ENCODE measurements around the gene DPYD.

The DPYD gene

GRCh38 chr1:97770376-97770775 lies 150.5 kb downstream of the DPYD start:
- DNase-seq (ENCODE audit: low spot score): no peak
- no peak for ATAC-seq (ENCODE audit: low read depth)
- H3K4me1 ChIP-seq (ENCODE audit: insufficient read depth, poor library complexity, severe bottlenecking): no peaks in the 10 kb centered on the region
- no peak for TF ChIP-seq CTCF (IDR thresholded peaks at IDR 0.05; ENCODE audit: poor library complexity, severe bottlenecking)
- H3K4me3 ChIP-seq (ENCODE audit: severe bottlenecking): no peak overlapping the region
- no peaks in the 10 kb centered on the region for H3K9me3 ChIP-seq (ENCODE audit: severe bottlenecking)
- H3K27ac ChIP-seq (ENCODE audit: poor library complexity, severe bottlenecking): no peak overlapping the region
- no peaks in the 10 kb centered on the region for H3K36me3 ChIP-seq (ENCODE audit: low read depth)
- H3K27me3 ChIP-seq (ENCODE audit: insufficient read depth, poor library complexity, severe bottlenecking): no peaks in the 10 kb centered on the region

- H3K4me3 ChIP-seq (ENCODE audit: severe bottlenecking): no peak overlapping the region
- H3K36me3 ChIP-seq (ENCODE audit: low read depth): no peaks in the 10 kb centered on the region
- ATAC-seq (ENCODE audit: low read depth) (no peak), DNase-seq (ENCODE audit: low spot score) (no peak)
- H3K9me3 ChIP-seq (ENCODE audit: severe bottlenecking): no peaks in the 10 kb centered on the region
- H3K4me1 ChIP-seq (ENCODE audit: insufficient read depth, poor library complexity, severe bottlenecking): no peaks in the 10 kb centered on the region
- no peak for TF ChIP-seq CTCF (IDR thresholded peaks at IDR 0.05; ENCODE audit: poor library complexity, severe bottlenecking)
- no peaks in the 10 kb centered on the region for H3K27me3 ChIP-seq (ENCODE audit: insufficient read depth, poor library complexity, severe bottlenecking)
- no peak overlapping the region for H3K27ac ChIP-seq (ENCODE audit: poor library complexity, severe bottlenecking)
Observed at GRCh38 chr1:97767381-97767780, 153.5 kb downstream of the DPYD start.

GRCh38 chr1:97764991-97765390 lies 155.8 kb downstream of the DPYD start:
- TF ChIP-seq CTCF (IDR thresholded peaks at IDR 0.05; ENCODE audit: poor library complexity, severe bottlenecking): no peak
- no peak overlapping the region for H3K27ac ChIP-seq (ENCODE audit: poor library complexity, severe bottlenecking)
- ATAC-seq (ENCODE audit: low read depth): no peak
- no peaks in the 10 kb centered on the region for H3K36me3 ChIP-seq (ENCODE audit: low read depth)
- H3K4me1 ChIP-seq (ENCODE audit: insufficient read depth, poor library complexity, severe bottlenecking): no peaks in the 10 kb centered on the region
- H3K4me3 ChIP-seq (ENCODE audit: severe bottlenecking): no peak overlapping the region
- no peak for DNase-seq (ENCODE audit: low spot score)
- no peaks in the 10 kb centered on the region for H3K27me3 ChIP-seq (ENCODE audit: insufficient read depth, poor library complexity, severe bottlenecking)
- no peaks in the 10 kb centered on the region for H3K9me3 ChIP-seq (ENCODE audit: severe bottlenecking)

GRCh38 chr1:97761637-97762036 lies 159.2 kb downstream of the DPYD start:
- H3K36me3 ChIP-seq (ENCODE audit: low read depth): no peaks in the 10 kb centered on the region
- no peaks in the 10 kb centered on the region for H3K4me1 ChIP-seq (ENCODE audit: insufficient read depth, poor library complexity, severe bottlenecking)
- no peak for DNase-seq (ENCODE audit: low spot score)
- H3K27me3 ChIP-seq (ENCODE audit: insufficient read depth, poor library complexity, severe bottlenecking): no peaks in the 10 kb centered on the region
- TF ChIP-seq CTCF (IDR thresholded peaks at IDR 0.05; ENCODE audit: poor library complexity, severe bottlenecking): no peak
- no peaks in the 10 kb centered on the region for H3K9me3 ChIP-seq (ENCODE audit: severe bottlenecking)
- H3K27ac ChIP-seq (ENCODE audit: poor library complexity, severe bottlenecking): no peak overlapping the region
- ATAC-seq (ENCODE audit: low read depth): no peak
- no peak overlapping the region for H3K4me3 ChIP-seq (ENCODE audit: severe bottlenecking)

- no peak overlapping the region for H3K27ac ChIP-seq (ENCODE audit: poor library complexity, severe bottlenecking)
- no peaks in the 10 kb centered on the region for H3K36me3 ChIP-seq (ENCODE audit: low read depth)
- DNase-seq (ENCODE audit: low spot score) (no peak), ATAC-seq (ENCODE audit: low read depth) (no peak)
- H3K9me3 ChIP-seq (ENCODE audit: severe bottlenecking): no peaks in the 10 kb centered on the region
- TF ChIP-seq CTCF (IDR thresholded peaks at IDR 0.05; ENCODE audit: poor library complexity, severe bottlenecking): no peak
- no peaks in the 10 kb centered on the region for H3K4me1 ChIP-seq (ENCODE audit: insufficient read depth, poor library complexity, severe bottlenecking)
- no peak overlapping the region for H3K4me3 ChIP-seq (ENCODE audit: severe bottlenecking)
- no peaks in the 10 kb centered on the region for H3K27me3 ChIP-seq (ENCODE audit: insufficient read depth, poor library complexity, severe bottlenecking)
Observed at GRCh38 chr1:97759078-97759477, 161.8 kb downstream of the DPYD start.

Measured in RWPE2 (cell line).